Vagina (tissue), 2 donors: ENCODE measurements around the gene CNTN5.

Source experiments
- CTCF ChIP-seq, 3 experiments: fragments of 450-650 bp in 2 of 3; fragments of 200-600 bp in 1 of 3; sonication (generic) in 1 of 3; IDR thresholded peaks; one replicate each; pipeline ENCODE4 v1.5.1; 2017 to 2019; ENCODE audit warnings: antibody characterized with exemption in 3 of 3, mild to moderate bottlenecking in 2 of 3, moderate library complexity in 2 of 3
- POLR2A ChIP-seq, 2 donors: fragments of 450-650 bp; IDR thresholded peaks; one replicate each; pipeline ENCODE4 v1.6.1; 2017; ENCODE audit warnings: antibody characterized with exemption in 2 of 2, mild to moderate bottlenecking in 2 of 2, moderate library complexity in 2 of 2

GRCh38 chr11:99366546-99366945, 345.8 kb downstream of the CNTN5 start:
- no peak for TF ChIP-seq POLR2A (IDR thresholded peaks at IDR 0.05)
- TF ChIP-seq CTCF (IDR thresholded peaks at IDR 0.05), result no peak
